Activated B cell treated with CpG ODN at 0.5 μM for 24 hours (primary cell): ENCODE results near the gene UBAC2. TPM values are rescaled to one million over a fixed set of nuclear protein-coding genes. Genes with fewer than 3 reads are reported as not detected.

Experiments used
- ATAC-seq: fragments of 200-7000 bp; cut with Tn5 transposase; one replicate; pipeline ENCODE4 v1.10.0; 2021; ENCODE audit warnings: low read depth, mild to moderate bottlenecking, moderate library complexity
- CTCF ChIA-PET: fragments of 350-600 bp; sonication (Branson Sonifier 250); formaldehyde crosslinking; loops from one replicate; lab custom pipeline; 2021; ENCODE audit warnings: antibody characterized with exemption; lab: Charles Lee
- POLR2A ChIA-PET: fragments of 350-600 bp; sonication (Branson Sonifier 250); formaldehyde crosslinking; loops from one replicate; lab custom pipeline; 2021; ENCODE audit warnings: antibody characterized with exemption; lab: Charles Lee
- DNase-seq: peaks from one replicate; pipeline ENCODE4 v3.0.0; 2022
- H3K27ac Mint-ChIP-seq: one replicate; pipeline ENCODE4 v1.8.0; 2020; ENCODE audit warnings: mixed read lengths
- H3K27me3 Mint-ChIP-seq: one replicate; pipeline ENCODE4 v1.8.0; 2021; ENCODE audit warnings: mixed read lengths
- H3K36me3 Mint-ChIP-seq: one replicate; pipeline ENCODE4 v1.8.0; 2021; ENCODE audit warnings: low read depth, mixed read lengths
- H3K4me1 Mint-ChIP-seq: one replicate; pipeline ENCODE4 v1.8.0; 2021; ENCODE audit warnings: mixed read lengths
- H3K4me3 Mint-ChIP-seq: one replicate; pipeline ENCODE4 v1.8.0; 2020; ENCODE audit warnings: mild to moderate bottlenecking, mixed read lengths
- H3K9me3 Mint-ChIP-seq: one replicate; pipeline ENCODE4 v1.8.0; 2020; ENCODE audit warnings: mixed read lengths
- CTCF ChIP-seq: fragments of 200-600 bp; IDR thresholded peaks from one replicate; pipeline ENCODE4 v1.8.0; 2022; ENCODE audit warnings: antibody characterized with exemption, mild to moderate bottlenecking
- intact Hi-C: fragments of 100-400 bp; cut with micrococcal nuclease; formaldehyde crosslinking; loops from one replicate; pipeline ENCODE4 v1.15.1; 2024
- total RNA-seq: library from RNA; stranded (reverse); gene quantifications from 2 replicates; pipeline ENCODE4 v1.2.3, GENCODE V29; 2022

The UBAC2 gene
- total RNA-seq, 1 donor from 2014 or later: 51.0 TPM

- DNase-seq: no peak
- POLR2A ChIA-PET: interaction anchor here (0.8 to 0.9 kb wide), 2 partner anchors 8 to 32 kb away, joined by 3 read pairs; no protein-coding TSS in a partner anchor
- no peak for ATAC-seq
- peaks cover 5% of the 10 kb centered on the region for H3K9me3 Mint-ChIP-seq
- peaks cover 28% of the 10 kb centered on the region for H3K36me3 Mint-ChIP-seq
- intact Hi-C loops: loop anchor here (2.0 kb wide), 1 partner anchor 15 kb away; no protein-coding TSS in a partner anchor
- CTCF ChIA-PET: no interaction called here
- H3K4me3 Mint-ChIP-seq: peak overlapping the region; percentile 13
- H3K27ac Mint-ChIP-seq: no peak overlapping the region
- no peaks in the 10 kb centered on the region for H3K27me3 Mint-ChIP-seq
- TF ChIP-seq CTCF: no peak
- peaks cover 93% of the 10 kb centered on the region for H3K4me1 Mint-ChIP-seq
Observed at GRCh38 chr13:99224021-99224420, 23.4 kb downstream of the UBAC2 start.

- H3K27ac Mint-ChIP-seq: no peak overlapping the region
- peaks cover 5% of the 10 kb centered on the region for H3K9me3 Mint-ChIP-seq
- intact Hi-C loops: loop anchor here (2.0 kb wide), 1 partner anchor 14 kb away; no protein-coding TSS in a partner anchor
- ChIA-PET POLR2A (no interaction called here), CTCF (no interaction called here)
- peak overlapping the region; percentile 44 for H3K4me3 Mint-ChIP-seq
- no peak for ATAC-seq
- H3K4me1 Mint-ChIP-seq: peaks cover 95% of the 10 kb centered on the region
- no peak for TF ChIP-seq CTCF
- DNase-seq: no peak
- H3K27me3 Mint-ChIP-seq: no peaks in the 10 kb centered on the region
- peaks cover 28% of the 10 kb centered on the region for H3K36me3 Mint-ChIP-seq
Observed at GRCh38 chr13:99225078-99225477, 24.4 kb downstream of the UBAC2 start.

GRCh38 chr13:99226513-99226912, 25.9 kb downstream of the UBAC2 start:
- no peak overlapping the region for H3K4me3 Mint-ChIP-seq
- DNase-seq: no peak
- peaks cover 26% of the 10 kb centered on the region for H3K36me3 Mint-ChIP-seq
- H3K4me1 Mint-ChIP-seq: peaks cover 95% of the 10 kb centered on the region
- H3K9me3 Mint-ChIP-seq: peaks cover 5% of the 10 kb centered on the region
- H3K27ac Mint-ChIP-seq: no peak overlapping the region
- no peaks in the 10 kb centered on the region for H3K27me3 Mint-ChIP-seq
- intact Hi-C loops: no loop called here
- CTCF ChIA-PET: no interaction called here
- no peak for ATAC-seq
- POLR2A ChIA-PET: no interaction called here
- no peak for TF ChIP-seq CTCF

GRCh38 chr13:99227331-99227900, 26.8 kb downstream of the UBAC2 start:
- CTCF ChIA-PET: interaction anchor here (0.9 kb wide), 1 partner anchor 23 kb away, joined by 3 read pairs; no protein-coding TSS in a partner anchor

More at GRCh38 chr13:99227331-99227900, 26.8 kb downstream of the UBAC2 start:
- H3K9me3 Mint-ChIP-seq: peaks cover 2% of the 10 kb centered on the region
- peaks cover 93% of the 10 kb centered on the region for H3K4me1 Mint-ChIP-seq
- ATAC-seq (no peak), DNase-seq (no peak)
- no peak for TF ChIP-seq CTCF
- no peaks in the 10 kb centered on the region for H3K27me3 Mint-ChIP-seq
- H3K4me3 Mint-ChIP-seq: peak overlapping the region; percentile 59
- peak overlapping the region; percentile 66 for H3K27ac Mint-ChIP-seq
- H3K36me3 Mint-ChIP-seq: peaks cover 17% of the 10 kb centered on the region
- POLR2A ChIA-PET: interaction anchor here (1.1 to 1.7 kb wide), 4 partner anchors 10 to 30 kb away, joined by 4 to 7 read pairs (median 4); partner anchors contain the start of genes GPR18 and UBAC2
- intact Hi-C loops: no loop called here
